Cardiac fibroblast (primary cell): Measurements from ENCODE around the gene OTOS.

Experiments
- DNase-seq, 2 donors: peaks; one replicate each; pipeline versions ENCODE4 v3.0.0 to v3.0.0-alpha.2; 2010; ENCODE audit warnings: low read depth in 2 of 2
- H3K4me3 ChIP-seq, 2 donors: replicated peaks in 1 of 2; 1 replicate in 1 of 2; 2 replicates in 1 of 2; pipeline ENCODE4 v1.5.1; 2011; ENCODE audit warnings: low read depth in 2 of 2, low read length in 2 of 2, mild to moderate bottlenecking in 2 of 2, moderate library complexity in 1 of 2
- TF ChIP-seq, protein P1 (sequence below): IDR thresholded peaks from one replicate; pipeline ENCODE4 v1.5.1; 2011; ENCODE audit warnings: low read depth, mild to moderate bottlenecking, low read length, inconsistent platforms

The OTOS gene

DNA sequence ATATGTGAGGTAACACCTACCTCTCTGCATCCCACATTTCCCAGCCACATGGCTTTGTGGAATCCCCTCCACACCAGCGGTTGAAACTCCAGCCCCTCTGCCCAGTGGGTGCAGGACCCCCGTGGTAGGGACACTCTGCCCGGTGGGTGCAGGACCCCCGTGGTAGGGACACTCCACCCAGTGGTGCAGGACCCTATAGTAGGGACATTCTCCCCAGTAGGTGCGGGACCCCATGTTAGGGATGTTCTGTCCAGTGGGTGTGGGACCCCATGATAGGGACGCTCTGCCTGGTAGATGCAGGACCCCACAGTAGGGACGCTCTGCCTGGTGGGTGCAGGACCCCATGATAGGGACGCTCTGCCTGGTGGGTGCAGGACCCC is 15.8 kb downstream of the OTOS start:
- TF ChIP-seq, protein P1, sequence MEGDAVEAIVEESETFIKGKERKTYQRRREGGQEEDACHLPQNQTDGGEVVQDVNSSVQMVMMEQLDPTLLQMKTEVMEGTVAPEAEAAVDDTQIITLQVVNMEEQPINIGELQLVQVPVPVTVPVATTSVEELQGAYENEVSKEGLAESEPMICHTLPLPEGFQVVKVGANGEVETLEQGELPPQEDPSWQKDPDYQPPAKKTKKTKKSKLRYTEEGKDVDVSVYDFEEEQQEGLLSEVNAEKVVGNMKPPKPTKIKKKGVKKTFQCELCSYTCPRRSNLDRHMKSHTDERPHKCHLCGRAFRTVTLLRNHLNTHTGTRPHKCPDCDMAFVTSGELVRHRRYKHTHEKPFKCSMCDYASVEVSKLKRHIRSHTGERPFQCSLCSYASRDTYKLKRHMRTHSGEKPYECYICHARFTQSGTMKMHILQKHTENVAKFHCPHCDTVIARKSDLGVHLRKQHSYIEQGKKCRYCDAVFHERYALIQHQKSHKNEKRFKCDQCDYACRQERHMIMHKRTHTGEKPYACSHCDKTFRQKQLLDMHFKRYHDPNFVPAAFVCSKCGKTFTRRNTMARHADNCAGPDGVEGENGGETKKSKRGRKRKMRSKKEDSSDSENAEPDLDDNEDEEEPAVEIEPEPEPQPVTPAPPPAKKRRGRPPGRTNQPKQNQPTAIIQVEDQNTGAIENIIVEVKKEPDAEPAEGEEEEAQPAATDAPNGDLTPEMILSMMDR: no peak
- no peak for DNase-seq
- H3K4me3 ChIP-seq: no peak overlapping the region

DNA sequence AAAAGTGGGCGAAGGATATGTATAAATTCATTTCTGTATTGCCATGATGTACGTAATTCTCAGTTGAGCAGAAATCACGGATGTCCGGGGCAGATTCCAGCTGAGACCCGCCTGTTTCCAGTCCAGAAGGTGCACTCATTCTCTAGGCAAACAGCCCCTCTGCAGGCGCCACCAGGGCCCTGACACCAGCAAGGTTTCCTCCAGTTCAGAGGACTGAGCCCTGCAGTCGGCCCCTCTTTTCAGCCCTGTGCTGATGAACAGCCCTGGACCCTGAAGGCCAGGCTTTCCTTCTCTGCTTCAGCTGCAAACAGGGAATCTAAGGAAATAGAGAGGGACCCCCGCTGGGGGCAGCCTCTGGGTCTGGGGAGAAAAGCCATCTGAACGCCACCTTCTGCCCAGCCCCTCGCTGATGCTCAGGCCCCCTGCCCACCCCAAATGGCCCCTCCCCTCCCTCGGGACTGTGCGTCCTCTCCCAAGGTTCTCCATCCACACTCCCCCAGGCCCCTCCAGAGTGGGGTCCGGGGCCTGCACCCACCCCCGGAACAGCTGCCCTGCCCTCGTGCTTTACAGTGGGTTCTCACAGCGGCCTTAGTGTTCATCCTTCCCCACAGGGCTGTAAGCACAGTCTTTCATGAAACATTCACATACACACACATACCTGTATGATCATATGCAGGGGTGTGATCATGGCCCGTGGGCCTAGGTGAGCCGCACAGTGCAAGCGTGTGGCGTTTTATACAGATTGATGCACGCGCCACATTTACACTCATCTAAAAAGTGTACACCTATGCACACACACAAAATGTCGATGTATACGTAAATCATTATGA is 16.4 kb downstream of the OTOS start:
- TF ChIP-seq, protein P1: no peak
- no peak for DNase-seq
- H3K4me3 ChIP-seq: no peak overlapping the region

DNA sequence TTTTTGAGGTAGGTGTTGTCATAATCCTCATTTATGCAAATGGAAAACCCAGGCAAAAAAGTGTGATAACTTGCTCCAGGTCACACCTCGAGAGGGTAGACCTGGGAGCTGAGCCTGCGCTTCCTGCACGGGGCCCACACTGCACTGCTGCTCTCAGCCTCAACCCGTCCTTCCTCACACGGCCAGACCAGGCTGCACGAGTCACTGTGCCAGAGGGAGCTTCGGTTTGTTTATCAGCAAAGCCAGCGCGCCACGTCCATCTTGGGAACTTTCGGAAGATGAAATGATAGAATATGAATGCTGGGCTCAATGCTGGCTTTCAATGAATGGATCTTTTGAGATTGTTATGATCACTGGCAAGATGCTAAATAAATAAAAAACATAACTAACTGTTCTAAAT is 18.8 kb downstream of the OTOS start:
- H3K4me3 ChIP-seq: no peak overlapping the region
- DNase-seq: no peak
- TF ChIP-seq, protein P1: no peak

GRCh38 chr2:240121190-240121589 is 19.3 kb downstream of the OTOS start:
- DNase-seq: no peak
- no peak overlapping the region for H3K4me3 ChIP-seq
- TF ChIP-seq, protein P1: no peak

DNA sequence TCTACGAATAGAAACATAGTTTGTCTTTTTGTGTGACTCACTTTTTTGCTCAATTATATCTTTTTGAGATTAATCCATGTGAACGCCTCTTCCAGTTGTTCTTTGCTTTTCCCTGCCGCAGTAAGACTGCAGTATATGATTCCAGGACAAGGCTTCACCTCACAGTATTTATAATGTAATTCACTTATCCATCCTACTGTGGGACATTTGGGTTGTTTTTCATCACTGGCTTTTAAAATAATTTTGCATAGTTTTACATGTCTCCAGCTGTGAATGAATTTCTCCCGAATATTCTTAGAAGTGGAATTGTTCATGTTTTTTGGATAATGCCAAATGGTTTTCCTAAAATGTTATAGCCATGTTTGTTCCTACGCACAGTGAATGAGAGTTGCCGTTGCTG is 26.2 kb downstream of the OTOS start:
- DNase-seq: no peak
- TF ChIP-seq, protein P1: no peak

DNA sequence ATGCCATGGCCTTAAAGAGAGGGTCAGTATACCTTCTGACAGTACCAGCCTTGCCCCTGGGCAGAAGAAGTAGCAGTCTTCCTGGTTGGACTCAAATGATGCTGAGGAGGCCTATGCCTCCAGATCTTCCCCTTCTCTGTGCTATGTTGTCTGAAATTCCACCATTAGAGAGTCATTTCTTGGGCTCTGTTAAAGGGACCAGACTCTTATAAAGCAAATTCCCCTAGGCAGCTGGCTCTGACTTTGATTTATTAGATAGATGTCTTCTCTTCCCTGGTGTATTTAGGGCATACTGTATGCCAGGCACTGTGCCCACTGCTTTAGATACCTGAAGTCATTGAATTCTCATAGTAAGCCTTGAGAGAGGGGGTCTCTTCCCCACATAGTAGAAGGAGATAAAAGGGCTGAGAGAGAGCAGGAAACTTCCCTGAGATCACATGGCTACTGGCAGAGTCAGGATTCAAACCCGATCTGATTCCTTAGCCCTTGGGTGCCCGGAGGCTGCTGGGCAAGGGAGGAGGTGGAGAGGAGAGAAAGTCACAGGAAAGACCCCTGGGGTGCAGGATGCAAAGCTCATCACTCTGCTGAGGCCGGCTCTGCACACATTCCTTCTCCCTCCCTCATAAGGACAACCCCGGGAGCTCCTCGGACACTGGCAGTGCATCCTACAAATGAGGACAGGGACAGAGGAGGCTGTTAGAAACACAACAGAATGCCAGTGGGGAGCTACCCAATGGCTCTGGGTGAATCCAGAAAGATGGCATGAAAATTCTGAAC is 27.4 kb downstream of the OTOS start:
- no peak overlapping the region for H3K4me3 ChIP-seq
- no peak for DNase-seq
- TF ChIP-seq, protein P1: no peak

More for the DNA sequence above, 26.2 kb downstream of the OTOS start:
- H3K4me3 ChIP-seq: no peak overlapping the region
